ENCODE results near the gene PALD1. TPM values are rescaled to one million over a fixed set of nuclear protein-coding genes. Genes with fewer than 3 reads are reported as not detected.

Gene PALD1
- total RNA-seq, 2 experiments from 2014 or later: 0.36 to 0.44 TPM

DNA sequence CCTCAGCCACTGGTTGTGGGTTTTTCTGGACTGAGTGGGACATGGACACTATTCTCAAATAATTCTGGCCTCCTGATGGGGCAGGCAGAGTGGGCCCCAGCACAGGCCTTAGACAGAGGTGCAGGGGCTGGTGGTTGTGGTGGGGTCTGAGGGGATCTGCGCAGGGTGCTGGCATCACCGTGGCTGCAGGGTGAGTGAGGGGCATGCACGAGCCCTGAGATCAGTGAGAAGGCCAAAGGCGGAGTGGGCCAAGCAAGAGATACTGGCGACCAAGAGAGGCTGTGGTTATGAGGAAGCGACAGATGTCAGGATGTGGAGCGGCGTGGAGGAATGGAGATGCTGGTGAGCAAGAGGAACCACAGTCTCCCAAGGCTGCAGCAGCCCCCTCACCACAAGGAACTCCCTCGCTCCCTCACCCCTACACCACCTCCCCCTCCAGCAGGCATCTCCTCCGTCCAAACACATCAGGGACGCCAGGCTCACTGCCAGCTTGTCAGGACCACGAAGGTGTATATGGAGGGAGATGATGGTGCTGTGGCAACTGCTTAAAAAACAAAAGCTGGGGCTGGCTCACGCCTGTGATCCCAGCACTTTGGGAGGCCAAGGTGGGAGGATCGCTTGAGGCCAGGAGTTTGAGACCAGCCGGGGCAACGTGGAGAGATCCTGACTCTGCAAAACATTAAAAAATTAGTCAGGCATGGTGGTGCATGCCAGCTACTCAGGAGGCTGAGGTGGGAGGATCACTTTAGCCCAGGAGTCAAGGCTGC lies 114.4 kb downstream of the PALD1 start:
- Mint-ChIP-seq H3K27me3 (no peaks in the 10 kb centered on the region), H3K27ac (no peak overlapping the region), H3K4me3 (no peak overlapping the region), H3K9me3 (no peaks in the 10 kb centered on the region), H3K36me3 (ENCODE audit: low read depth) (peaks cover 24% of the 10 kb centered on the region), H3K4me1 (ENCODE audit: low read depth) (no peaks in the 10 kb centered on the region)
- POLR2A ChIA-PET: interaction anchor here (1.0 to 1.5 kb wide), 2 partner anchors 10 to 13 kb away, joined by 3 to 4 read pairs; partner anchors contain the start of gene PRF1
- Histone ChIP-seq H3K4me1 (ENCODE audit: insufficient read depth, low read length) (peaks cover 18% of the 10 kb centered on the region), H3K4me3 (ENCODE audit: low read length) (no peak overlapping the region), H3K27ac (ENCODE audit: low read depth in 1 of 2, low read length in 2 of 2) (no peak overlapping the region), H3K27me3 (ENCODE audit: control insufficient read depth in 1 of 2, insufficient read depth in 2 of 2, low read length in 2 of 2) (no peaks in the 10 kb centered on the region), H3K36me3 (ENCODE audit: insufficient read depth, low read length) (peaks cover 17% of the 10 kb centered on the region), H3K9me3 (ENCODE audit: control insufficient read depth in 1 of 2, insufficient read depth in 1 of 2, low read length in 2 of 2) (no peaks in the 10 kb centered on the region)
- intact Hi-C loops (cut with DNase I, micrococcal nuclease): no loop called here
- ATAC-seq (ENCODE audit: poor library complexity): no peak
- DNase-seq: no peak
- TF ChIP-seq, protein P1, sequence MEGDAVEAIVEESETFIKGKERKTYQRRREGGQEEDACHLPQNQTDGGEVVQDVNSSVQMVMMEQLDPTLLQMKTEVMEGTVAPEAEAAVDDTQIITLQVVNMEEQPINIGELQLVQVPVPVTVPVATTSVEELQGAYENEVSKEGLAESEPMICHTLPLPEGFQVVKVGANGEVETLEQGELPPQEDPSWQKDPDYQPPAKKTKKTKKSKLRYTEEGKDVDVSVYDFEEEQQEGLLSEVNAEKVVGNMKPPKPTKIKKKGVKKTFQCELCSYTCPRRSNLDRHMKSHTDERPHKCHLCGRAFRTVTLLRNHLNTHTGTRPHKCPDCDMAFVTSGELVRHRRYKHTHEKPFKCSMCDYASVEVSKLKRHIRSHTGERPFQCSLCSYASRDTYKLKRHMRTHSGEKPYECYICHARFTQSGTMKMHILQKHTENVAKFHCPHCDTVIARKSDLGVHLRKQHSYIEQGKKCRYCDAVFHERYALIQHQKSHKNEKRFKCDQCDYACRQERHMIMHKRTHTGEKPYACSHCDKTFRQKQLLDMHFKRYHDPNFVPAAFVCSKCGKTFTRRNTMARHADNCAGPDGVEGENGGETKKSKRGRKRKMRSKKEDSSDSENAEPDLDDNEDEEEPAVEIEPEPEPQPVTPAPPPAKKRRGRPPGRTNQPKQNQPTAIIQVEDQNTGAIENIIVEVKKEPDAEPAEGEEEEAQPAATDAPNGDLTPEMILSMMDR (IDR thresholded peaks at IDR 0.05): no peak
- CTCF ChIA-PET: no interaction called here

- Histone ChIP-seq H3K27ac (ENCODE audit: low read depth in 1 of 2, low read length in 2 of 2) (no peak overlapping the region), H3K27me3 (ENCODE audit: control insufficient read depth in 1 of 2, insufficient read depth in 2 of 2, low read length in 2 of 2) (no peaks in the 10 kb centered on the region), H3K4me3 (ENCODE audit: low read length) (no peak overlapping the region), H3K36me3 (ENCODE audit: insufficient read depth, low read length) (peaks cover 23% of the 10 kb centered on the region), H3K4me1 (ENCODE audit: insufficient read depth, low read length) (peaks cover 23% of the 10 kb centered on the region), H3K9me3 (ENCODE audit: control insufficient read depth in 1 of 2, insufficient read depth in 1 of 2, low read length in 2 of 2) (no peaks in the 10 kb centered on the region)
- Mint-ChIP-seq H3K9me3 (no peaks in the 10 kb centered on the region), H3K27me3 (no peaks in the 10 kb centered on the region), H3K4me1 (ENCODE audit: low read depth) (no peaks in the 10 kb centered on the region), H3K27ac (no peak overlapping the region), H3K4me3 (no peak overlapping the region), H3K36me3 (ENCODE audit: low read depth) (peaks cover 27% of the 10 kb centered on the region)
- TF ChIP-seq, protein P1 (IDR thresholded peaks at IDR 0.05): no peak
- ATAC-seq (ENCODE audit: poor library complexity) (no peak), DNase-seq (no peak)
- ChIA-PET POLR2A (interaction anchor here (0.6 kb wide), 1 partner anchor 9 kb away, joined by 4 read pairs; the partner anchor contains the start of gene PRF1), CTCF (no interaction called here)
- intact Hi-C loops (cut with DNase I, micrococcal nuclease): no loop called here
These were observed 114.9 kb downstream of the PALD1 start for GRCh38 chr10:70593513-70593890.

- peaks cover 29% of the 10 kb centered on the region for H3K4me1 ChIP-seq (ENCODE audit: insufficient read depth, low read length)
- POLR2A ChIA-PET: interaction anchor here (0.6 kb wide), 1 partner anchor 8 kb away, joined by 4 read pairs; the partner anchor contains the start of gene PRF1
- H3K36me3 Mint-ChIP-seq (ENCODE audit: low read depth): peaks cover 33% of the 10 kb centered on the region
- no peaks in the 10 kb centered on the region for H3K9me3 Mint-ChIP-seq
- no peaks in the 10 kb centered on the region for H3K9me3 ChIP-seq (ENCODE audit: control insufficient read depth in 1 of 2, insufficient read depth in 1 of 2, low read length in 2 of 2)
- no peaks in the 10 kb centered on the region for H3K27me3 Mint-ChIP-seq
- TF ChIP-seq, protein P1 (IDR thresholded peaks at IDR 0.05): no peak
- H3K4me3 Mint-ChIP-seq: no peak overlapping the region
- no peak overlapping the region for H3K4me3 ChIP-seq (ENCODE audit: low read length)
- no peak overlapping the region for H3K27ac ChIP-seq (ENCODE audit: low read depth in 1 of 2, low read length in 2 of 2)
- CTCF ChIA-PET: no interaction called here
- peaks cover 30% of the 10 kb centered on the region for H3K36me3 ChIP-seq (ENCODE audit: insufficient read depth, low read length)
- DNase-seq (no peak), ATAC-seq (ENCODE audit: poor library complexity) (no peak)
- intact Hi-C loops (cut with DNase I, micrococcal nuclease): no loop called here
- no peaks in the 10 kb centered on the region for H3K27me3 ChIP-seq (ENCODE audit: control insufficient read depth in 1 of 2, insufficient read depth in 2 of 2, low read length in 2 of 2)
- no peak overlapping the region for H3K27ac Mint-ChIP-seq
- no peaks in the 10 kb centered on the region for H3K4me1 Mint-ChIP-seq (ENCODE audit: low read depth)
These were observed 115.6 kb downstream of the PALD1 start for GRCh38 chr10:70594161-70594560.

Data from CD4-positive, alpha-beta T cell (primary cell).